Measurements from ENCODE around the gene USP33.

- TF ChIP-seq CTCF (IDR thresholded peaks at IDR 0.05) (no peak), POLR2A (IDR thresholded peaks at IDR 0.05) (no peak), EP300 (IDR thresholded peaks at IDR 0.05) (no peak)
These were observed 41.5 kb downstream of the USP33 start for GRCh38 chr1:77718181-77718580.

Data from ovary (tissue), 3 donors.